HG03342 (cell line): ENCODE measurements around the gene CDK15.
"Not testable (repeated sequence)": the region's sequence is repeated elsewhere in the genome, so short reads cannot be mapped to it uniquely, and the experiment has no call there.

Experiments
- ATAC-seq: cut with Tn5 transposase; IDR thresholded peaks from one replicate; pipeline ENCODE4 v1.9.1; 2021; ENCODE audit warnings: mild to moderate bottlenecking, moderate library complexity; ENCODE audit not compliant: unreplicated experiment

Gene CDK15

DNA sequence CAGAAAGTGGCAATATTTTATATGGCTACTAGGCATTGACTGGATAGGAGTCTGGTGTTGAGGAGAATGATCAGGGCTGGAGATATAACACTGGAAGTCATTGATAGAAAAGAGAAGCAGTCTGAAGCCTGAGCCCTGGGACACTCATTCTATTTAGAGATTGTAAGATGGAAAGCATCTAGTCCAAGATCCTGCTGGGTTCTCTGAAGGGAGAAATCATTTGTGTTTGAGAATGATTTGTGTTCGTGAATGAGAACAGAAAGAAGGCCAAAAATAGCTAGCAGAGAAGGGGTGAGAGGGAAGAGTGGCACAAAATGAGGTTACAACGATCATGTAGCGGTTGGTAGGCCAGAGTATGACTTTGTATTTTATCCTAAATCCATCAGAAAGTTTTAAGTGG is 18.0 kb upstream of the CDK15 start:
- ATAC-seq, result no peak

DNA sequence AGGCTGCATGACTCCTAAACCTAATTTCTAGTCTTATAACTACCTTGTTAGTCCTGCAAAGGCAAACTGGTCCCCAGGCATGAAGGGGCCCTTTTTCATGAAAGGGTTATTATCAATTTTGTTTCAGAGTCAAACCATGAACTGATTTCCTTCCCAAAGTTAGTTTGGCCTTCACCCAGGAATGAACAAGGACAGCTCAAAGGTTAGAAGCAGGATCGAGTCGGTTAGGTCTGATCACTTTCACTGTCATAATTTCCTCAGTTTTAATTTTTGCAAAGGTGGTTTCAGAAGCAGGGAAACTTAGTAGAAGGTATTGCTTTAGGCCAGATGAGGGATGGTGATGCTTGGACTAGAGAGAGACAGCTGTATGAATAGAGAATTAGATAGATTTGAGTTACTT is 16.9 kb upstream of the CDK15 start:
- ATAC-seq, result no peak

DNA sequence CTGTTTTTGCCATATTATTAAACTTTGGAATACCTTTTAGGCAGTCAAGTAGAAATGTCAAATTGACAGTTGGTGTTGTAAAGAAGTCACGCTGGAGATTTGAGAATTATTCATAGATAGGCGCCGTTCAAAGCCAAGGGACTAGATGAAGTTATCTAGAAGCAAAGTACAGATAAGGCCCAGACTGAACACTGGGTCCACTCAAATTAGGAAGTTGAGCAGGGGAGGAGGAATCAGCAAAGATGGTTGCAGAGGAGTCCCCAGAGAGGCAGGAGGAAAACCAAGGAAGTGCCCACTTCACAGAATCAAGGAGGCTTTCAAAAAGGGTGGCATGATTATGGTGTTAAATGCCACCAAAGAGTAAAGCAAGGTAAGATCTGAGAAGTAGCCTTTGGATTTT is 16.0 kb upstream of the CDK15 start:
- ATAC-seq, result no peak

DNA sequence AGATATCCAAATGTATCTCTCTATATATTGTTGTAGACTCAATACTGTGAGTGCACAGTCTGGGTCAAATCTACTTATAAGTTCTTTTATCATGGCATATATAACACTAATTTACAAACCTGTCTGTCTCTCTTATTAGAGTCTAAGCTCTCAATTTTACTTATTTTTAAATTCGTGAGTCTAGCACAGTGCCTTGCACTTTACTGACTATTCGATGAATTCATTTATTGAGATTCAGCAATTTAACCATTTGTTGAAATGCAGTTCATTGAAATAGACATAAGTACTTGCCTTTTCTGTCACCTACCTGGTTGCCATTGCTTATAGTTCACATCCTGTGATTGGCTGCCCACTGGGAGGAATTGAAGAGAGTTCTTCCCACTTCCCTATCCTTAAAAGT is 15.3 kb upstream of the CDK15 start:
- no peak for ATAC-seq

DNA sequence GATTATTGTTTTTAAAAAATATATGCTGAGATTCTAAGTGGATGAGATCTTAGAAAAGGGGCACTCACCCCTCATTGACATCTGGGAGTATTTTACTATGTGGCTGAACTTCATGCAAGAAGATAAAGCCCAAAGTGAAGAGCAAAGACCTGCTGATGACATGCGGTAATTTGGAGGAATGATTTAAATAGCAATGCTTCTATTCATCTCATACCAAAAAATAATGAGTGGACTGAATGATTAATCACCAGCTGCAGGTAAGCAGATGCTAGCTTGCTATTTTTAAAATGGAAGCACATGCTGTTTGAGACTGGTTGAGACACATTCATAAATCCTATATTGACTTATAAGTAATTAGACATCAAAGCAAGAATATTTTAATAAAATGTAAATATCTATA is 12.7 kb upstream of the CDK15 start:
- no peak for ATAC-seq

DNA sequence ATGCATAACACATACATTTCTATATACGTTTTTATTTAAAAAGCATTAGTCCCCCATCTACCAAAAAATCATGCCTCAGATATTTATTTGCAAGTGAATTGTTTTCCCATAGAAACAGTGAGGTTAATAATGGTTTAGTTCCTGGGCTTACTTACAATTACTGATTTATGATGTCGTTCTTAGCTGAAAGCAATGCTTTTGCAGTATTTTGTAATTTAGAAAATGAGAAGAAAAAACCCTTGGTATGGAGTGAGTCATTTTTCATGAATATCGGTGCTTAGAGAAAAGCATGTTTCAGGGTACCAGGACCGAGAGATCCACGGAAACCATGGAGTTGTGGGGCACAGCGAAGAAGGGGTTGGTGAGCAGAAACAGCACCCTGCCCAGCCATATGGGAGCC is 12.0 kb upstream of the CDK15 start:
- ATAC-seq, result no peak

DNA sequence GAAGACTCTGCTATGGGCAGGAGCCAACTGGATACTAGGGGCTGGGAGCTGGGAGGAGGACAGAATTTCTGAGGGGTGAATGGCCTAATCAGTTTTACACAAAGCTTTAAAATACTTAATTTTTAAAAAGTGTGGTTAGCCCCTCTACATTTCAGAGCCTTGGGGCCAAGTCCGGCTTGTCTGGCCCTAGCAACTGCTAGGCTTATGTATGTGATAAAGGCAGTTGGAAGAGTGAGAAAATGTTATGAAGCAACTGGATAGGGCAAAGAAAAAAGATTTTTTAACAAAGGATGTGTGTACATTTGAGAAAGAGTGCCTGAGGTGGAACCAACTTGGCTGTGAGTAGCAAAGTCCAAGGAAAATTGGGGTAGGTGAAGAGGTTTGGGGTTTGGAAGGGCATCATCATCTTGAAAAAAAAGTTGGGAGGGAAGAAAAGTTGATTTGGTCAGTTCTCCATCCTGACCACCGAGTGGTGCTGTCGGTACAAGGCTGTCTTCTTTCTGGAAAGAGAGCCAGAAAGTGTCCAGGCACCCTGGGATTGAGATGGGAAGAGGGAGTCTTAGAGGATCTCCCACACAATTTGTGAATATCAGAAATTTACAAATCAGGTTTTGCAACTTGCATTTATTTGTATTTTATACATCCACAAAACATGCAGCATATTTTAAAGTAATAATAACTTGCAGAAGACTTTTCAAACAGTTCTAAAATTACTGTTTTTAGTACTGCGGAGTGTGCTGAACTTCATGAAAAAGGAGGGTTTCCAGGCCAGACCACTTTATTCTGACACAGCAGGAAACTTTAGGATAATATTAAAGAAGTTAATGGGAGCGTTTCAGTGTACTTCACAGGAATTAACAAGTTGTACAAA is 10.5 kb upstream of the CDK15 start:
- ATAC-seq, result no peak

DNA sequence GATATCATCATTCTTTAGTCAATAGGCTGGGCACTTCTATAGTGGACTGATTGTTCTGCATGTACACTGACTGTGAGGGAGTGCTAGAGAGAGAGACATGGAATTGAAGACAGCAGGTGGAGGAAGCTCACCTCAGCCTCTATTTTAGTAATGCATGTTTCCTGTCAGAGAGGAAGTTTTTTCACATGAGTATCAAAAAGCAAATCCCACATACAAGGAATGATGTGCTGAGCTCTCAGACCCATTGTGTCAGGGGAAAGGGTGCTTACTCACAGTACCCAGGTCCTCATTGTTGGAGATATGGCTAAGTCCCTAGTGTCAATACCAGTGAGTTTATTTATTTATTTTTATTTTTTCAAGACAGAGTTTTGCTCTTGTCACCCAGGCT is 9.9 kb upstream of the CDK15 start:
- ATAC-seq, result no peak

DNA sequence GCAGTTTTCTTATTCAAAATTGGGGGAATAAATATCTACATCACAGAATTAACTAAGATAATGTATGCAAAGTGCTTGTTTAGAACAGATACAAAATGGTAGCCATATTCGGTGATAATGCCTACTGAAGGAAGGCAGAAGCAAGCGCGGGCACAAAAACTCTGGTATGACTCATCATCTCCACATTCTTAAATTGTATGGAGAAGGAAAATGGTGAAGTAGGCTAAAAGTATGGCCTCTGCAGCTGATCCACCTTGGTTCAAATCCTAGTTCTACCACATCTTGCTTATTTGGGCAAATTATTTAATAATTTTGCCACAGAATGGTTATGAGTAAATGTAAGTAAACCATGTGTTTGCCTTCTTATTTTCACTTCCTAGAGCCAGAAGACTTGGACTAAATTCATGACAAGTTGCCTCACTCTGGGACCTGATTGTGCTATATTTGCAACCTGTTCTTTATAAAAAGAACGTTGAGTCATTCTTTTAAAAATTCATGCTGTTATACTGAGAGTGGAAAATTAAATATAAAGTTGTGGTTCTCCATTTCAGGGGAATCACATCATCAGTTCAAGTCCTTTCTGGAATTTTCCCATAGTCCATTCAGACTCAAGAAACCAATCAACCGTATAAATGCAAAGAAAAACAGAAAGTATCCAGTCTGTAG is 9.0 kb upstream of the CDK15 start:
- no peak for ATAC-seq

DNA sequence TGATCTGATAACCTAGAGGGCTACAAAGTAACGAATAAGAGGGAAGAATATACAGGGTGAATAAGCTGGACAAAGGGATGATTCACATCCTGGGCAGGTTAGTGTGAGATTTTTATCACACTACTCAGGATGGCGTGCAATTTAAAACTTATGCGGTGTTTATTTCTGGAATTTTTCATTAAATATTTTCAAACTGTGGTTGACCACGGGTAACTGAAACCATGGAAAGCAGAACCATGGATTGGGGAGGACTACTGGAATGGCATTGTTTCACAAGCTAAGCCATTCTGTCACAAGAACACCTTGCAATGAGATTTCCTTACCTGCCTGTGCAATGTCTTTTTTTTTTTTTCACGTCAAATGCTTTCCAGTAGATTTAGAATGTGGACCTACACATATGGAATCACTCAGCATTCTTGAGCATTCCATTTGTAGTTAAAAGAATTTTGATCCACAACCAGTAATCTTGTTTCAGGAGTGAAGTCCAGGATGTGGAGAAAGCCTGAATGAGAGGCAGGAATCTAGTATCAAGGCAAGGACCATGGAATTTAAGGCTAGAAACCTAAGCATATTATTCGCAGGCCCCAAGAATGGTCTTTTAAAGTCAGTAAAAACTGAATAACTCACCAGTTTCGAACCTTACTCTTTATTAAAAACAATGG is 8.0 kb upstream of the CDK15 start:
- no peak for ATAC-seq

DNA sequence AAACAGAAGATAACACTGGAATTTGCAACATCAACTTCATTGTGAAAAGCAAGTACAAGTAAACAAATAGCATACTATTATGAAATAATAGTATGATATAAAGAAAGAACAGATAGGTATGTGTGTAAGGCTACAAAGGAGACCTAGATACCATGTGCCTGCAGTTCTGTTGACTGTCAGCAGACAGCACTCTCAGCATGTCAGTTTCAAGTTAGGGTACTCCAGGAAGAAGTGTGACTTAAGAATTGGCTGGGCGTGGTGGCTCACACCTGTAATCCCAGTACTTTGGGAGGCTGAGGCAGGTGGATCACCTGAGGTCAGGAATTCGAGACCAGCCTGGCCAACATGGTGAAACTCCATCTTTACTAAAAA is 7.4 kb upstream of the CDK15 start:
- ATAC-seq, result not testable (repeated sequence)

DNA sequence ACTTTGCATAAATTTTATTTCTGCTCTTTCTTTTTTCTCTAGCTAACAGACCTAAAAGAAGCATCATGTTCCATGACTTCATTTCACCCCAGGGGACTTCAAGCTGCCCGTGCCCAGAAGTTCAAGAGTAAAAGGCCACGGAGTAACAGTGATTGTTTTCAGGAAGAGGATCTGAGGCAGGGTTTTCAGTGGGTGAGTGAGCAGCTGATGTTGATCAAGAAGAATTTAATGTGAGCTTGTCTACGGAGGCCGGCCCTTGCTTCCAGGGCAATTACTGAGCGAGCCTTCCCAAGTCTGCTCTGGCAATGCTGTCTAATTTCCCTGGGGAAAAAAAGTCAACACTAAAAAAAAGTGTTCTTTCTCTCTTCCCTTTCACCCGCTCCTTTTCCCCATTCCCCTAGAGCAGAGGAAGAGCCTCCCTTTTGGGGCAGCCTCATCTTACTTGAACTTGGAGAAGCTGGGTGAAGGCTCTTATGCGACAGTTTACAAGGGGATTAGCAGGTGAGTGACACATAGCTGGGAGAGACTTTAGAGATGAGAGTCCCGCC is 1.2 kb downstream of the CDK15 start:
- ATAC-seq, result no peak

DNA sequence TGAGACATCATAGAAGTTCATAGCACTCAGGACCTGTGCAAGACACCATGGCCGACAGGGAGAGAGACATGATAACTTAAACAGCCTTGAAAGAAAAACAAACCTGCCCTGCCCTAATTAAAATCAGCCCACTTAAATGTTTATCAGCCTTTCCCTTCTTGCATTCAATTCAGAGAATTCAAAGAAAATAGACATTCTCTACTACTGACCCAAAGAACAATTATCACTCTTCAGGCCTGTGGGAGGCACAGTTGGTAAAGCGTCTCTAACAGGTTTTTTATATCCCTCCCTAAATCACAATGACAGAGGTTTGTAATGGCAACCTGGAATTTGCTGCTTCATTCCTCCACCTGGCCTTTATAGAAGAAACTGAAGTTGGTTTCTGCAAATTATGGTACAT is 1.7 kb downstream of the CDK15 start:
- ATAC-seq, result no peak

DNA sequence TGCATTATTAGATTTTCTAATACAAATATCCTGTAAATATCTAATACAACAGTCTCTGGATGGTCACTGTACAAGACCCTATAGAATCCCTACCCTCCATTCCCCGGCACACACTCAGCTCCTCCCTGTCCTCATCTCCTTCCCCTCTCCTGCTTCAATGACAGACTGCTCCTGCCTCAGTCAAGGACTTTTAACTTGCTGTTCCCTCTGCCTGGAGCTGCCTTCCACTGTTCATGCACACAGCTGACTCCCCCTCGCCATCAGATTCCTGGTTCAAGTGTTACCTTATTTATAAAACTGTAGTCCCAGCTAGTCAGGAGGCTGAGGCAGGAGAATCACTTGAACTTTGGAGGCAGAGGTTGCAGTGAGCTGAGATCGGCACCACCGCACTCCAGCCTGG is 3.3 kb downstream of the CDK15 start:
- ATAC-seq, result no peak

DNA sequence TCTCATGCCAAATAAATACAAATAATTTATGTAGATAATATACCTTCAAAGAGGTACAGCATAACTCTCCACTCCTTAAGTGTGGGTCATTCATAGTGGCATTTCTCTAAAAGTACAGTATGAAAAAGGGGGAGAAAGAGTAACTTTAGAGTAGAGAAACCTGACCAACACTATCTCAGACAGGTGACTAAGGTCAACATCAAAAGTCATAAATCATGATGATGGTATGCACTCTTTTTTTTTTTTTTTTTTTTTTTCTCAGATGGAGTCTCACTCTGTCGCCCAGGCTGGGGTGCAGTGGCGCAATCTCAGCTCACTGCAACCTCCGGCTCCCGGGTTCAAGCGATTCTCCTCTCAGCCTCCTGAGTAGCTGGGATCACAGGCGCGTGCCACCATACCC is 4.3 kb downstream of the CDK15 start:
- not testable (repeated sequence) for ATAC-seq

DNA sequence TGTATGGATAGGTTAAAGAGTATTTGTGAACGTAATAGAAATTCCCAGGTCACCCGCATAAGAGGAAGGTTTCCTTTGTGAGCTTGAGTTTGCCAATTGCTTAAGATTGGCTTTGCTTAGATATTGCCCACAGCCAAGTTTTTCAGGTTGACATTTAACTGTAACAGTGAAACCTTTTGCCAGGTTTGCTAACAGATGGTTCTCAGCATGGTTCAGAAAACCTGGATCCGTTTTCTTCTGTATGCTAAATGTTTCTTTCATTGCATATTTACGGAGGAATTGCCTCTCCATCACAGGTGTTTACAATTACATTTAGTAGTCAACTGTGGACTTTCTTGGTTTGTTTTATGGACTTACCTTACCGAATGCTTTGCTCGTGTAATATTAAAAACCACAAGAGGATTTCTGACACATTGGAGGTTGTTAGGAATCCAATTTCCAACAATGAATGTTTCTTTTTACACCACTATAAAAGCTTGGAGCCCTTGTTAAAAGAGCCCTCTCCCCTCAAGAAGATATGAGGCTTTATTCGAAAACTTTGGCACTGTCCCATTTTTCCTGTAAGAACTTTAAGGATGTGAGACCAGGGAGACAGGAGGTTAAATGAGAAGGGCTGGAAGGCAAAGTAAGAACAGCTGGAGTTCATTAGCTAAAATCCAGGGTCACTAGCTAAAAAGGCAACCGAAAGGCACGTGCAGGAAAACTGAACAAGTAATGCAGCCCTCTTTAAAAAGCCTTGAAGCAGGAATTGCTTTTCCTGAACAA is 7.8 kb downstream of the CDK15 start:
- no peak for ATAC-seq

DNA sequence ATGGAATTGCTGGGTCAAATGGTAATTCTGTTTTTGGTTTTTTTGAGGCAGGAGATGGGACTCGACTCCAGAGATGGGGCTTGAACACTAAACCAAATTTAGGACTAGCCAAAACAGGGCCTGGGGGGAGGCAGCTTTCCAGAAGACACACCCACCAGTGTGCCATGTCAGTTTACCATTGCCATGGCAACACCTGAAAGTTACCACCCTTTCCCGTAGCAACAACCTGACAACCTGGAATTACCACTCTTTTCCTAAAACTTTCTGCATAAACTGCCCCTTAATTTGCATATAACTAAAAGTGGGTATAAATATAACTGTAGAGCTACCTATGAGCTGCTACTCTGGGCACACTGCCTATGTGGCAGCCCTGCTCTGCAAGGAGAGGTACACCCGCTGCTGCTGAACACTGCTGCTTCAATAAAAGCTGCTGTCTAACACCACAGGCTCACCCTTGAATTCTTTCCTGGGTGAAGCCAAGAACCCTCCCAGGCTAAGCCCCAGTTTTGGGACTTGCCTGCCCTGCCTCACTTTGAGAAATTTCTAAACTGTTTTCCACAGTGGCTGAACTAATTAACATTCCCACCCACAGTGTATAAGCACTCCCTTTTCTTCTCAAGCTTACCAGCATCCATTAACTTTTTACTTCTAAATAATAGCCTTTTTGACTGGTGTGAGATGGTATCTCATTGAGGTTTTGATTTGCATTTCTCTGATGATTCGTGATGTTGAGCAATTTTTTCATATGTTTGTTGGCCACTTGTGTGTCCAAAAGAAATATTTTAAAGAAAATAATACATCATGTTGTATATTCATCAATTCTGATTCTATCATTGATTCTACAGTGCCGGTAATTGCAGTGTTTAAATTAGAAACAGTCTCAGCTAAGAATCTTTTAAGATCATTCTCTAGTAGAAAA is 10.6 kb downstream of the CDK15 start:
- ATAC-seq, result no peak

DNA sequence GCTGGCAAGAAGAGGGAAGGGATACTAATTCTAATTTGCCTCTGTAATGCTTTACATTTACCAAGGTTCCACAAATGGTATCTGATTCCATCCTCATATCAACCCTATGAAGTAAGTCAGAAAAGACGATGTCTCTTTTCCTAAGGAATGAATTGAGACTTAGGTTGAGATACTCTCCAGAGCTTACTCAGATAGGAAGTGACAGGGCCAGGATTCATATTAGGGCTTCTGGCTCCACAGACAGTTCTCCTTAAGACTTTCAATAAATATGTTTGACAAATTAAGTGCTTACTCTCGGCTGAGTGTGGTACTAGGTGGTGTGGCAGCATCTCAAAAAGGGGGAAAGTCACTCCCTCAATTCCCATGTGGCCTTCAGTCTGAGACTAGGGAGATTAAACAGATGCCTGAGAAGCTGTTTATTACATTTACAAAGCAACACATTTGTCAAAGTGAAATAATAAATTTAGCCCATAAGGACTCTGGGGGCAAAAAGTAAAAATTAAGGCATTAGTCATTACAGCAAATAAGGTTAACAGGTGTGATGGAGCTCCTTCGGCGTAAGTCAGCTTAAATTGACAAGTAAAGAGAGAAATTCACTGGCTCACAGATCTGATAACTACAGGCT is 14.2 kb downstream of the CDK15 start:
- no peak for ATAC-seq

DNA sequence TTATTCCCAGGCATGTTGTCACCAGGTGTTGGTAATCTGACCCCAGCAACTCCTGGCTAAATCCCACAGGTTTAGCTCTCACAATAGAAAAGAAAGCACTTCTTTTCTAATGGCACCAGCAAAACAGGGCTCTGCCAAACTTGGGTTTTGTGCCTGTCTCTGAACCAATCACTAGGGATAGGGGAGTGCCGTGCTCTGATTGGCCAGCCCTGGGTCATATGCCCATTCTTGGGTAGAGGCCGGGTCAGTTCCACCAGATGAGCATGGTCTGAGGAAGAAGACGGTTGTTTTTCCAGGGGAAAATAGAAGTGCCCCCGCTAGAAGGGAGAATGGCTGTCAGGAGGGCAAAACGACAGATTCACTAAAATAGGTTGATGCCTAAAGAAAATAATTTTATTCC is 14.7 kb downstream of the CDK15 start:
- no peak for ATAC-seq

DNA sequence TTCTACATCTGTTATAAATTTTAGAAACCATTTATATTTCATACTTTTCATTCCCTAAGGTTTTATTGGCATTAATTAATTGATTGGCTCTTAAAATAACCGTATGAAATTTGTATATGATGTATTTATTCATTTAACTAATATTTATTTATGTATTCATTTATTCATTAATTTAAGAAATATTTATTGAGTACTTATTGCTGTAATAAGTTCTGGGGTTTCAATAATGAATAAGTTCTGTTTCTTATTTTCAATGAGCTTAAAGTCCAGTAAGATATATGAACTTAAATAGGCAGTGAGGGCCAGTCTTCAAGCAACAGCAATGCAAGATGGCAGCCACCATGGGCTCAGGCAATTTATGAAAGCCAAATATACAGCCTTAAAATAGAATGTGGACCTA is 17.9 kb downstream of the CDK15 start:
- no peak for ATAC-seq
